K562 (cell line): ENCODE measurements around the gene POP7. TPM values are rescaled to one million over a fixed set of nuclear protein-coding genes. Genes with fewer than 3 reads are reported as not detected.

Experiments
- CHD4 ChIP-seq: fragments of 200-600 bp; sonication (generic); IDR thresholded peaks from 3 replicates; pipeline ENCODE4 v1.6.1; 2012; ENCODE audit warnings: low read depth, mild to moderate bottlenecking, mixed read lengths, low read length, inconsistent platforms; ENCODE audit not compliant: insufficient read depth, insufficient replicate concordance, poor library complexity, severe bottlenecking
- DPF2 ChIP-seq: fragments of 450-650 bp; IDR thresholded peaks from 2 replicates; pipeline ENCODE4 v1.6.1; 2016
- E2F3 ChIP-seq: fragments of 250-450 bp; sonication (Bioruptor Pico); IDR thresholded peaks from 2 replicates; pipeline ENCODE4 v1.4.0; 2020; ENCODE audit warnings: mild to moderate bottlenecking
- EP300 ChIP-seq: IDR thresholded peaks from 2 replicates; pipeline ENCODE4 v1.6.1; 2012; ENCODE audit warnings: low read length, improper control_type of control experiment
- ESRRA ChIP-seq: fragments of 450-650 bp; IDR thresholded peaks from 2 replicates; pipeline ENCODE4 v1.6.1; 2014; ENCODE audit warnings: low read depth, mild to moderate bottlenecking, moderate library complexity, borderline replicate concordance
- GATAD2A ChIP-seq: fragments of 450-650 bp; IDR thresholded peaks from 2 replicates; pipeline ENCODE4 v1.6.1; 2017
- HDAC2 ChIP-seq: fragments of 450-650 bp; IDR thresholded peaks from 2 replicates; pipeline ENCODE4 v1.6.1; 2016; ENCODE audit warnings: mild to moderate bottlenecking
- HNRNPLL ChIP-seq: fragments of 200-400 bp; formaldehyde crosslinking; IDR thresholded peaks from 2 replicates; pipeline ENCODE4 v1.6.1; 2017; ENCODE audit warnings: low read length, low read depth, mild to moderate bottlenecking; ENCODE audit not compliant: poor library complexity, severe bottlenecking
- KLF13 ChIP-seq: fragments of 450-650 bp; IDR thresholded peaks from 2 replicates; pipeline ENCODE4 v1.6.1; 2016; ENCODE audit warnings: missing genetic modification characterization, low read depth, mild to moderate bottlenecking, missing compliant biosample characterization, moderate library complexity, borderline replicate concordance
- MAZ ChIP-seq, 2 experiments: fragments of 450-650 bp in 1 of 2; sonication (generic) in 1 of 2; formaldehyde crosslinking; IDR thresholded peaks in 1 of 2; conservative IDR thresholded peaks in 1 of 2; 2 replicates each; pipeline versions ENCODE4 v1.4.0 to v1.5.0; 2020; ENCODE audit warnings: mild to moderate bottlenecking in 1 of 2, missing genetic modification reagents in 1 of 2
- MEF2D ChIP-seq: conservative IDR thresholded peaks from 2 replicates; pipeline ENCODE4 v1.6.1; 2016; ENCODE audit warnings: low read depth, missing genetic modification characterization, missing compliant biosample characterization
- MIER1 ChIP-seq: fragments of 450-650 bp; IDR thresholded peaks from 2 replicates; pipeline ENCODE4 v1.6.1; 2016; ENCODE audit warnings: antibody characterized with exemption, mild to moderate bottlenecking, low read depth
- MYBL2 ChIP-seq, 2 experiments: fragments of 450-650 bp in 1 of 2; sonication (generic) in 1 of 2; formaldehyde crosslinking in 1 of 2; IDR thresholded peaks; 2 replicates each; pipeline versions ENCODE4 v1.6.1 to v1.8.1; 2017 to 2022; ENCODE audit warnings: borderline replicate concordance in 1 of 2, inconsistent platforms in 1 of 2, low read depth in 1 of 2, mild to moderate bottlenecking in 1 of 2, missing genetic modification reagents in 1 of 2, moderate library complexity in 1 of 2
- MYC ChIP-seq, 2 experiments: fragments of 250-450 bp in 1 of 2; sonication (Bioruptor Pico) in 1 of 2; IDR thresholded peaks; 2 replicates each; pipeline versions ENCODE4 v1.5.1 to v1.6.1; 2012 to 2021; ENCODE audit warnings: low read depth in 2 of 2, borderline replicate concordance in 1 of 2, improper control_type of control experiment in 1 of 2, low read length in 1 of 2, mild to moderate bottlenecking in 1 of 2, moderate library complexity in 1 of 2
- PHF21A ChIP-seq: fragments of 450-650 bp; IDR thresholded peaks from 2 replicates; pipeline ENCODE4 v1.6.1; 2017; ENCODE audit warnings: low read depth, borderline replicate concordance
- ZNF184 ChIP-seq: sonication (generic); formaldehyde crosslinking; IDR thresholded peaks from 2 replicates; pipeline ENCODE4 v1.5.0; 2020; ENCODE audit warnings: missing genetic modification reagents
- ZNF253 ChIP-seq: fragments of 250-450 bp; sonication (Bioruptor Pico); conservative IDR thresholded peaks from 2 replicates; pipeline ENCODE4 v1.6.1; 2021; ENCODE audit warnings: mild to moderate bottlenecking
- polyA plus RNA-seq, 8 experiments: library from polyadenylated mRNA; depleted of rRNA in 4 of 8; stranded (reverse) in 5 of 8; unstranded in 3 of 8; fragments of >200 nt; fragmentation: Nextera tagmentation in 2 of 8; fragmentation: Illumina TruSeq in 1 of 8; extraction: Ambion mirVana in 2 of 8; extraction: Trizol in 1 of 8; gene quantifications; 2 replicates each; pipeline versions ENCODE4 v1.2.1 to v1.2.3, GENCODE V29; 2011 to 2014; ENCODE audit warnings: inconsistent platforms in 1 of 8, missing spikeins in 1 of 8
- total RNA-seq, 7 experiments: library from RNA; depleted of rRNA in 6 of 7; stranded (reverse); fragments of >200 nt in 6 of 7; fragmentation: Illumina TruSeq in 2 of 7; extraction: Trizol in 2 of 7; gene quantifications; 2 replicates each; pipeline versions ENCODE4 v1.2.1 to v1.2.3, GENCODE V29; 2011 to 2021; ENCODE audit warnings: low replicate concordance in 1 of 7
- TF ChIP-seq, protein P1 (sequence below): sonication (generic); formaldehyde crosslinking; IDR thresholded peaks from 2 replicates; pipeline ENCODE4 v1.8.1; 2023; ENCODE audit warnings: mild to moderate bottlenecking, missing genetic modification reagents
- TF ChIP-seq, protein P2 (sequence below): fragments of 250-450 bp; sonication (Bioruptor Pico); IDR thresholded peaks from 2 replicates; pipeline ENCODE4 v1.8.0; 2021; ENCODE audit warnings: moderate library complexity, mild to moderate bottlenecking, inconsistent platforms
- TF ChIP-seq, protein P3 (sequence below): fragments of 200-800 bp; sonication (Bioruptor generic); IDR thresholded peaks from 2 replicates; pipeline ENCODE4 v1.6.1; 2017; ENCODE audit warnings: missing genetic modification characterization, missing compliant biosample characterization
- TF ChIP-seq, protein P4 (sequence below): fragments of 450-650 bp; formaldehyde crosslinking; conservative IDR thresholded peaks from 2 replicates; pipeline ENCODE4 v1.4.0; 2022; ENCODE audit warnings: mild to moderate bottlenecking, missing genetic modification characterization
- TF ChIP-seq, protein P5 (sequence below): fragments of 250-450 bp; sonication (Bioruptor Pico); IDR thresholded peaks from 2 replicates; pipeline ENCODE4 v1.9.0; 2021; ENCODE audit warnings: mild to moderate bottlenecking

Gene POP7
- total and polyA plus RNA-seq, 9 of the 15 experiments (the other 6 are each of a cell fraction or from before 2014, with no cell fraction given) = 11.5 to 163 (median 68.9) TPM

DNA sequence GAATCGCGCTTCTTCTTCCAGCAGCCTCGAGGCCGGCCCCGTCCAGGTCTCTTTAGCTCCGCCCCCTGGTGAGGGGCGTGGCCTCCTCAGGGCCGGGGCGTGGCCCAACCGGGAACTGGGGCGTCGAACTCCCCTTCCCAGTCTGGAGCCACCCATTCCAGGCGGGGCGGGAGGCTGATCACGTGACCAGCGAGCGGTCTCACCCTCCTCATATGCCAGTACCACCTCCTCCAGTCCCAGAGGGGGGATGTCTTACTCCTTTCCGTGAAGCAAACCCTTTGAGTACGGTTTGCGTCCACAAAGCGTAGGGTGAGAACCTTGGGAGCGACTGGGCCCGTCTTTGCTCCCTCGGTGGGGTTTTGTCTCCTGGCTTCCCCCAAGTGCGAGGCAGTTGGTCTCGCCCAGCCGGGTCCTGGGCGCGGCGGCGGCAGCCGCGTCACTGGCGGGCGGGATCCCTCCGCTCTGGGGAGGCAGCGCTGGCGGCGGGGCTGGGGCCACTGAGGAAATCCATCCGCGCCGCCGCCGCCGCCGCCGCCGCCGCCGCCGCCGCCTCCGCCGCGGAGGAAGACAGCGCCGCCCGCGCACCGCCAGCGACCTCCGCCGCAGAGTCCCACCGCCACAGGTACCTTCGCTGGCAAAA is 32.5 kb upstream of the POP7 start, which contains the start of gene GNB2 (continued):
- peak; percentile 70 for TF ChIP-seq MYC (IDR thresholded peaks at IDR 0.05; ENCODE audit: low read depth, low read length)
- TF ChIP-seq MYC (CRISPR knock-in tag; IDR thresholded peaks at IDR 0.05; ENCODE audit: borderline replicate concordance, low read depth) = no peak
- TF ChIP-seq, protein P1, sequence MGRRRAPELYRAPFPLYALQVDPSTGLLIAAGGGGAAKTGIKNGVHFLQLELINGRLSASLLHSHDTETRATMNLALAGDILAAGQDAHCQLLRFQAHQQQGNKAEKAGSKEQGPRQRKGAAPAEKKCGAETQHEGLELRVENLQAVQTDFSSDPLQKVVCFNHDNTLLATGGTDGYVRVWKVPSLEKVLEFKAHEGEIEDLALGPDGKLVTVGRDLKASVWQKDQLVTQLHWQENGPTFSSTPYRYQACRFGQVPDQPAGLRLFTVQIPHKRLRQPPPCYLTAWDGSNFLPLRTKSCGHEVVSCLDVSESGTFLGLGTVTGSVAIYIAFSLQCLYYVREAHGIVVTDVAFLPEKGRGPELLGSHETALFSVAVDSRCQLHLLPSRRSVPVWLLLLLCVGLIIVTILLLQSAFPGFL (CRISPR knock-in tag) = peak; percentile 47; the same call in 1 of the 2 replicates
- no peak; the same call in 1 of the 2 replicates for TF ChIP-seq MIER1
- peak; percentile 75 for TF ChIP-seq HNRNPLL
- peak; percentile 95 to 97 for TF ChIP-seq MAZ (CRISPR knock-in tag; conservative IDR thresholded peaks at IDR 0.05 in 1 of 2, IDR thresholded peaks at IDR 0.05 in 1 of 2)
- peak; percentile 68; the same call in 1 of the 2 replicates for TF ChIP-seq MEF2D (tag)
- TF ChIP-seq EP300 = 0 out of 2 replicates have a peak, but pooled peaks have one; percentile 38
- TF ChIP-seq PHF21A = 0 out of 2 replicates have a peak, but pooled peaks have one; percentile 73
- TF ChIP-seq, protein P2, sequence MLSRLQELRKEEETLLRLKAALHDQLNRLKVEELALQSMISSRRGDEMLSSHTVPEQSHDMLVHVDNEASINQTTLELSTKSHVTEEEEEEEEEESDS (CRISPR knock-in tag) = no peak
- no peak for TF ChIP-seq CHD4
- no peak for TF ChIP-seq ZNF253 (CRISPR knock-in tag)
- peak; percentile 64; the same call in 1 of the 2 replicates for TF ChIP-seq KLF13 (tag)
- peak; percentile 74 for TF ChIP-seq DPF2
- 0 out of 2 replicates have a peak, but pooled peaks have one; percentile 7 for TF ChIP-seq GATAD2A
- TF ChIP-seq MYBL2 (IDR thresholded peaks at IDR 0.05; ENCODE audit: low read depth) = no peak
- TF ChIP-seq MYBL2 (CRISPR knock-in tag; IDR thresholded peaks at IDR 0.05; ENCODE audit: borderline replicate concordance) = no peak
- TF ChIP-seq HDAC2 = peak; percentile 35; the same call in 1 of the 2 replicates
- peak; percentile 74; the same call in 1 of the 2 replicates for TF ChIP-seq E2F3 (CRISPR knock-in tag)
- TF ChIP-seq ESRRA = peak; percentile 63; the same call in 1 of the 2 replicates
- TF ChIP-seq, protein P3, sequence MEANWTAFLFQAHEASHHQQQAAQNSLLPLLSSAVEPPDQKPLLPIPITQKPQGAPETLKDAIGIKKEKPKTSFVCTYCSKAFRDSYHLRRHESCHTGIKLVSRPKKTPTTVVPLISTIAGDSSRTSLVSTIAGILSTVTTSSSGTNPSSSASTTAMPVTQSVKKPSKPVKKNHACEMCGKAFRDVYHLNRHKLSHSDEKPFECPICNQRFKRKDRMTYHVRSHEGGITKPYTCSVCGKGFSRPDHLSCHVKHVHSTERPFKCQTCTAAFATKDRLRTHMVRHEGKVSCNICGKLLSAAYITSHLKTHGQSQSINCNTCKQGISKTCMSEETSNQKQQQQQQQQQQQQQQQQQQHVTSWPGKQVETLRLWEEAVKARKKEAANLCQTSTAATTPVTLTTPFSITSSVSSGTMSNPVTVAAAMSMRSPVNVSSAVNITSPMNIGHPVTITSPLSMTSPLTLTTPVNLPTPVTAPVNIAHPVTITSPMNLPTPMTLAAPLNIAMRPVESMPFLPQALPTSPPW (CRISPR knock-in tag) = peak; percentile 77
- TF ChIP-seq ZNF184 (CRISPR knock-in tag) = no peak
- TF ChIP-seq, protein P4, sequence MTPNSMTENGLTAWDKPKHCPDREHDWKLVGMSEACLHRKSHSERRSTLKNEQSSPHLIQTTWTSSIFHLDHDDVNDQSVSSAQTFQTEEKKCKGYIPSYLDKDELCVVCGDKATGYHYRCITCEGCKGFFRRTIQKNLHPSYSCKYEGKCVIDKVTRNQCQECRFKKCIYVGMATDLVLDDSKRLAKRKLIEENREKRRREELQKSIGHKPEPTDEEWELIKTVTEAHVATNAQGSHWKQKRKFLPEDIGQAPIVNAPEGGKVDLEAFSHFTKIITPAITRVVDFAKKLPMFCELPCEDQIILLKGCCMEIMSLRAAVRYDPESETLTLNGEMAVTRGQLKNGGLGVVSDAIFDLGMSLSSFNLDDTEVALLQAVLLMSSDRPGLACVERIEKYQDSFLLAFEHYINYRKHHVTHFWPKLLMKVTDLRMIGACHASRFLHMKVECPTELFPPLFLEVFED (CRISPR knock-in tag) = peak; percentile 42; the same call in 1 of the 2 replicates
- TF ChIP-seq, protein P5, sequence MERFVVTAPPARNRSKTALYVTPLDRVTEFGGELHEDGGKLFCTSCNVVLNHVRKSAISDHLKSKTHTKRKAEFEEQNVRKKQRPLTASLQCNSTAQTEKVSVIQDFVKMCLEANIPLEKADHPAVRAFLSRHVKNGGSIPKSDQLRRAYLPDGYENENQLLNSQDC (CRISPR knock-in tag) = peak; percentile 98; the same call in 1 of the 2 replicates
